Embryonic facial prominence (tissue), 1 donor: ENCODE data around the gene ACOT13.
"Not testable (repeated sequence)": the region's sequence is repeated elsewhere in the genome, so short reads cannot be mapped to it uniquely, and the experiment has no call there.

Experiments used
- DNase-seq: peaks from one replicate; pipeline ENCODE4 v3.0.0-alpha.2; 2016; ENCODE audit errors: extremely low spot score

The ACOT13 gene

DNA sequence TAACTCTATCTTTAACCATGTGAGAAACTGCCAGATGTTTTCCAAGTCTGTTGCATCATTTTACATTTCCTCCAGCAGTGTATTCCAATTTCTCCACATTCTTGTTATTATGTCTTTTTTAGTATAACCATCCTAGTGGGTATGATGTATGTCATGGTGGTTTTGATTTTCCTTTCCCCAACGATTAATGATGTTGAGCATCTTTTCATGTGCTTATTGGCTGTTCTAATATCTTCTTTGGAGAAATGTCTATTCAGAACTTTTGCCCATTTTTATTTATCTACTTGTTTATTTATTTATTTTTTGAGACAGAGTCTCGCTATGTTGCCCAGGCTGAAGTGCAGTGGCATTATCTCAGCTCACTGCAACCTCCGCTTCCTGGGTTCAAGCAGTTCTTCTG lies 56.4 kb downstream of the ACOT13 start:
- DNase-seq: no peak

DNA sequence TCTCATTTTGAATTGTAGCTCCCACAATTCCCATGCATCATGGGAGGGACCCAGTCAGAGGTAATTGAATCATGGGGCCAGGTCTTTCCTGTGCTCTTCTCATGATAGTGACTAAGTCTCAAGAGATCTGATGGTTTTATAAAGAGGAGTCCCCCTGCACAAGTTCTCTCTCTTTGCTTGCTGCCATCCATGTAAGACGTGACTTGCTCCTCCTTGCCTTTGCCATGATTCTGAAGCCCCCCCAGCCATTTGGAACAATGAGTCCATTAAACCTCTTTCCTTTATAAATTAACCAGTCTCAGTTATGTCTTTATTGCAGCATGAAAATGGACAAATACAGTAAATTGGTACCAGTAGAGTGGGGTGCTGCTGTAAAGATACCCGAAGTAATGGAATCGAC lies 63.8 kb downstream of the ACOT13 start:
- DNase-seq: not testable (repeated sequence)

DNA sequence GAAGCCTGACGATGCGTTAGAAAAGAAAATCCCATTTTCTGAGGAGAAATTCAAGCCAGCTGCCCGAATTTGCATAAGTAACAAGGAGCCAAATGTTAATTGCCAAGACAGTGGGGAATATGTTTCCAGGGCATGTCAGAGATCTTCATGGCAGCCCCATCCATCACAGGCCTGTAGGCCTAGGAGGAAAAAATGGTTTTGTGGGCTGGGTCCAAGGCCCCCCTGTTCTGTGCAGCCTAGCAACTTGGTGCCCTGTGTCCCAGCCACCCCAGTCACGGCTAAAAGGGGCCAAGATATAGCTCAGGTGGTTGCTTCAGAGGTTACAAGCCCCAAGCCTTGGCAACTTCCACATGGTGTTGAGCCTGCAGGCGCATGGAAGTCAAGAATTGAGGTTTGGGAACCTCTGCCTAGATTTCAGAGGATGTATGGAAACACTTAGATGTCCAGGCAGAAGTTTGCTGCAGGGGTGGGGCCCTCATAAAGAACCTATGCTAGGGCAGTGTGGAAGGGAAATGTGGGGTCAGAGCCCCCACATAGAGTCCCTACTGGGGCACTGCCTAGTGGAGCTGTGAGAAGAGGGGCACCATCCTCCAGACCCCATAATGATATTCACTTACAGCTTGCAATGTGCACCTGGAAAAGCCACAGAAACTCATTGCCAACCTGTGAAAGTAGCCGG lies 64.7 kb downstream of the ACOT13 start:
- DNase-seq: not testable (repeated sequence)

DNA sequence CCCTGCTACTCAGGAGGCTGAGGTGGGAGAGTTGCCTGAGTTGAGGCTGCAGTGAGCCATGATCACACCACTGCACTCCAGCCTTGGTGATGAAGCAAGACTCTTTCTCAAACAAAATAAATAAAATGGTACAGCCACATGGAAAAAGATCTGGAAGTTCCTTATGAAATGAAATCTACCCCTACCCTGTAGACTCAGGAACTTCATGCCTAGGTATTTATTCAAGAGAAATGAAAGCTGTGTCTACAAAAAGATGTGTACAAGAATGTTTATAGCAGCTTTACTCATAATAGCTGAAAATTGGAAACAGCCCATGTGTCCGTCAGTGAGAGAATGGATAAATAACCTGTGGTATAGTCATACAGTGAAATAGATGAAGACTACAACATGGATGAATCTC lies 67.3 kb downstream of the ACOT13 start:
- no peak for DNase-seq

DNA sequence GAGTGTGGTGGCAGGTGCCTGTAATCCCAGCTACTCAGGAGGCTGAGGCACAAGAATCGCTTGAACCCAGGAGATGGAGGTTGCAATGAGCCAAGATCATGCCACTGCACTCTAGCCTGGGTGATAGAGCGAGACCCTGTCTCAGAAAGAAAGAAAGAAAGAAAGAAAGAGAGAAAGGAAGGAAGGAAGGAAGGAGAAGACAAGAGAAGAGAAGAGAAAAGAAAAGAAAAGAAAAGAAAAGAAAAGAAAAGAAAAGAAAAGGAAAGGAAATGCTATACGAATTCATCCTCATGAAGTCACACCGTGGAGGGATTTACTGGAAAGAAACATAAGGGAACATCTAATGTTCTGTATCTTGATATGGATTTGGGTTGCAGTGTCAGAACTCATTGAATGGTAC lies 67.8 kb downstream of the ACOT13 start:
- DNase-seq: not testable (repeated sequence)

DNA sequence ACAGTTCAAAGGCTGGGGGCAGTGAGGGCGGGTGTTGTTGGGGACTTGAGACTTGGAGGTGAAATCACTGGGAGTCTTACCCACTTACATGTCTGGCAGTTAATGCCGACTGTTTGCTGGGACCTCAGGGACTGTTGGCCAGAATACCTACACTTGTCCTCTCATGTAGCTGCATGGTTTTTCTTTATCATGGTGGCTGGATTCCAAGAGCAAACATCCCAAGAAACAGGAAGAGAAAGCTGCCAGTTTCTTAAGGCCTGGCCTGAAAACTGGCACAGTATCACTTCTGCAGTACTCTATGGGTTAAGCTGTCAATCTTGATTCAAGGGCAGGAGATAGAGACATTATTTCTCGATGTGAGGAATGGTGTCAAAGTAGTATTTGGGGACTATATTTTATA lies 71.9 kb downstream of the ACOT13 start:
- no peak for DNase-seq

DNA sequence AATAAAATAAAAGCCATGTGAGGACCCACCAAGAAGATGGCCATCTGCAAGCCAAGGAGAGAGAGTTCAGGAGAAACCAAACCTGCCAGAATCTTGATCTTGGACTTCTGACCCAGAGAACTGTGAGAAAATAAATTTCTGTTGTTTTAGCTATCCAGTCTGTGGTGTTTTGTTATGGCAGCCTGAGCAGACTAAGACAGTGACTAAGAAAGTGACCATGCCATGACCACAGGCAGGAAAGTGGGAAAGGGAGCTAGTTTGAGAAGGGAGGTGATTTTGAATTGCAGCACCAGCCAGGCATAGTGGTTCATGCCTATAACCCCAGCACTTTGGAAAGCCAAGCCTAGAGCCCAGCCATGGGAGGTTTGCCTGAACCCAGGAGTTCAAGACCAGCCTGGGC lies 74.0 kb downstream of the ACOT13 start:
- no peak for DNase-seq

DNA sequence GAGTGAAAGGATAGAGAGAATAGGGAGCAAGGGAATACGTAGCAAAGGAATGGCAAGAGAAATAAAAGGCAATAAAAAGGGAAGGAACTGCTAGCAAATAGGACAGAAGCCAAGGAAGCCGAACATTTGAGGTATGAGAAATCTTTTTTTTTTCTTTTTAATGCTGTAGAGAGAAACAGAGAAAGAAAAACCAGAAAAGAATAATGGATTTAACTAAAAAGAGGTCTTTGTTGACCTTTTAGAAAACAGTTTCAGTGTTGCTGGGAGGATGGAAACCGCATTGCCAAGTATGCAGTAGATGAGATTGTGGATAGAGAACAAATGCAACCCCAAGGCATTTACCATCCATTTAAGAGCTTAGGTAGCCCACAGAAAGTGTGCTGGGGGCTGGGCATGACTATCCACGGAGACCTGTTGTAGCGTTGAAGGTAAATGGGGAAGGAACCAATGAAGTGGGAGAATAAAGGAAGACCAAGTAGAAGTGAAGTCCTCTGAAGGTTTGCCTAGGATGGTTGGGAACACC lies 75.4 kb downstream of the ACOT13 start:
- DNase-seq: no peak

DNA sequence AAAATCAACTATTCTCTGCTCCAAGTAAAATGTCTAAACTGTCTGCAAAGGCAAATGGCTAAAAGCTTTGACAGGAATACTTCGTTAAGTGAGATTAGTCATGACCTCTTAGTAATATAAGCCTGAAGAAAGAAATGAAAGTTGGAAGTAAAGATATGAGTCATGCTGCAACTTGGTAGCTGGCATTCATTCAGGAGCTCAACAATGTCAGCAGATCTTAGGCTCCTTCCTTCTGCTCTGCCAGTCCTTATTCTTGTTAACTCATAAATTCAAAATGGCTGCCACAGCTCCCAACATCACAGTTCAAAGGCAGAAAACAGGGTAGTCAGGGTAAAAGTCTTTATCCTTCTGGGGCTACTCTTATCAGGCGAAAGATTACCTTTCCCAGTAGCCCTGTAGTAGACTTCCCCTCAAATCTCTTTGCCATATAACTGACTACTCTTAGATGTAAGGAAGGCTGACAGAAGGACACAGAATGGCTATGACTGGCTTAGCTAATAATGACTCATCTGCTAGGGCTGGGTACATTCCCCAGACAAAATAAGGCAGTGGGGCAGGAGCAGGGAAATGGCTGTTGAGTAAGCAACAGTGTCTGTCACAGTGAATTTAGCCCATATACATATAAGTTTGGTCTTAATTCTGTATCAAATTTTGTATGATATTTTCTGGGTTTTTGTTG lies 76.5 kb downstream of the ACOT13 start:
- DNase-seq: no peak

DNA sequence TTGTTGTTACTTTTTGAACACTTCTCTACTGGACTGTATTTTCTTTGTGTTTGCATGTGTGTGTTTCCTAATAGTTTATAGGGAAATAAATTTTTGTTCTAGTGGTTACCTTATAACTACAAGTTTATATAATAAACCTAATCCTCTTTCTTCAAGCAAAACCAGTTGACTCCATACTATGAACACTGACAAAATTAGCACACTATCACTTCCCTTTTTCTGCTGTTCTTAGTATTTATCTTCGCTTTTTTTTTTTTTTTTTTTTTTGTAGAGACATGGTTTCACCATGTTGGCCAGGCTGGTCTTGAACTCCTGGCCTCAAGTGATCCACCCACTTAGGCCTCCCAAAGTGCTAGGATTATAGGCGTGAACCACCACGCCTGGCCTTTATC lies 77.1 kb downstream of the ACOT13 start:
- DNase-seq: no peak

DNA sequence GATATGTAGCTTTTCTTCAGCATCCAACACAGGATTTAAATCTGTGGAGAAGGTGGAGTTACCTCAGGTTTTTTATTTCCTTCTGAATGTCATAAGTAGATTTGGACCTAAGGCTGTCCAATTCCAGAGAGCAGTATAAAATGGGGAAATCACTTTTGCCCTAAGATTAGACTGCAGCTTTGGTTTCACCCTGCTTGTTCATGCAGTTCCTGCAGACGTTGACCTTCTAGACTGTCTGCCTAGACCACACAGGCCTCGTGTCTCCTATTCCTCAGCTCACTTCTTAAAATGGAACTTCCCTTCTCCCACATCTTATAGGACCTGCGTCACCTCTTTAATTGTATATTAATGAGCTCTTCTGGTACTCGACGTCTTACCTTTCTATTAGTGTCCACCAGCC lies 78.0 kb downstream of the ACOT13 start:
- no peak for DNase-seq

DNA sequence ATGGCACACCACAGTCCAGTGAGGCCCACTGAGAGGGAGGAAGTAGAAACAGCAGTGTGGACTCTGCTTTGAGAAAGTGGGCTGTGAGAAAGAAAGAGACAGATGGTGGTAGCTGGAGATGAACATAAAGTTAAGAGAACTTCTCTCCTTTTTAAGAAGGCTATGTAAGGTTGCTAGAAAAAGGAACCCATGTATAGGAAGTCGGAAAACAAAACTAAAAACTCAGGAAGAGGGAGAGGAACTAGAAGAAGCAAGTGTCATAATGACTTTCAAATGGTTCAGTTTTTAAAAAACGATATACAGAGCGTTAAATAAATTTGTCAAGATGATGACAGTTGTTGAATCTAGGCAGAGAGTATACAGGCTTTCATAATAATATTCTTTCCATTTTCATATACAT lies 82.4 kb downstream of the ACOT13 start:
- DNase-seq: no peak

DNA sequence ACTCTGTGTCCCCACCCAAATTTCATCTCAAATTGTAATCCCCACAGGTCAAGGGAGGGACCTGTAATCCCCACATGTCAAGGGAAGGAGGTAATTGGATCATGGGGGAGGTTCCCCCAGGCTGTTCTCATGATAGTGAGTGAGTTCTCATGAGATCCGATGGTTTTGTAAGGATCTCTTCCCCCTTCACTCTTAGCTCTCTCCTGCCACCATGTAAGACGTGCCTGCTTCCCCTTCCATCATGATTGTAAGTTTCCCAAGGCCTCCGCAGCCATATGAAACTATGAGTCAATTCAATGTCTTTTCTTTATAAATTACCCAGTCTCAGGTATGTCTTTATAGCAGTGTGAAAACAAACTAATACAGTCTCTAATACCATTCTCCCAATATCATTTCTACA lies 84.0 kb downstream of the ACOT13 start:
- not testable (repeated sequence) for DNase-seq

DNA sequence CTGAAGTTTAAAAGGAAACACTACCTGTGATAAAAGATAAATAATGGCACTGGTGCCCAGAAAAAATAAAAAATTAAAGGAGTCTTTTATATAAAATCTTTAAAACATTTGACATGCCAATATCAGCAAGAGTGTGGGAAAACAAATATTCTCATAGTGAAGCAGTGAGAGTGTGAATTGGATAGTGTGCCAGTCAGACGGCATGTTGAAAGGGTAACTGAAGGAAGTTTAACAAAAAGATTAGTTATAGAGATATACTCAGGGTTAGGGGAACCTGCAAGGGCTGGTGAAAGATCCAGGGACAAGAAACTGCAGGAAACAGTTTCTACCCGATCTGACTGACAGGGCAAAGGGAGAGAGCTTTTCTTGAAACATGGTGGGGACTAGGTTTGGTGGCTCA lies 85.6 kb downstream of the ACOT13 start:
- DNase-seq: no peak

DNA sequence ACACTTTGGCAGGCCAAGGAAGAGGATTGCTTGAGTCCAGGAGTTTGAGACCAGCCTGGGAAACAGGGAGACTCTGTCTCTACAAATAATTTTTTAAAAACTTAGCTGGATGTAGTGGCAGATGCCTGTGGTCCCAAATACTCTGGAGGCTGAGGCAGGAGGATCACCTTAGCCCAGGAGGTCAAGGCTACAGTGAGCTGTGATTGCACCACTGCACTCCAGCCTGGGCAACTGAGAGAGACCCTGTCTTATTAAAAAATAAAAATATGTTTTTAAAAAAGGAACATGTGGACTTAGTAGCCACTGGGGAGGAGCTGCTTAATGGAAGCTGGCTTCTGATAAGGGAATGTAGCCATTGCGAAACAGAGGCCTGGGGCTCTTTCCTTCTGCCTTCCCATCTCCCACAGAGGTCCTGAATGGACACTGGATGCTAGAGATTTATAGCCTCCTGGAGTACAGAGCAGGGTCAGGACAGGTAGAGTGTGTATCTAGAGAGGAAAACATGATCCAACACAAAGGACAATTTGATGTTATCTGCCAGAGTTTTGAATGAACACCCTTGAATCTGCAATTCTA lies 86.1 kb downstream of the ACOT13 start:
- no peak for DNase-seq

DNA sequence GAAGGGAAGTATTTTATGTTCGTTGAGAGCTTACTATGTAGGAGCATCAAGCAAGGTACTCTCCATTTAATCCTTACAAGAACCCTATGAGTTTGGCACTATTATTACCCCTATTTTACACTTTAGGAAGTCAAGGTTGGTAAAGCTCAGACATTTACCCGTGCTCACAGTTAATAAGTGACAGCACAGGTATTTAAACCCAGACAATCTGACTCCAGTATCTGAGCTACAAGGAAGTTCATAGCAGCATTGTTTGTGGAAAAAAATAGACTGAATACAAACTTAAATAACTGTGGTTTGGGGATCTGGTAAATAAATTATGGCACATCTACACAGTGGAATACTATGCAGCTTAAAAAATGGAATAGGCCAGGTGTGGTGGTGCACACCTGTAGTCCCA lies 86.7 kb downstream of the ACOT13 start:
- no peak for DNase-seq

DNA sequence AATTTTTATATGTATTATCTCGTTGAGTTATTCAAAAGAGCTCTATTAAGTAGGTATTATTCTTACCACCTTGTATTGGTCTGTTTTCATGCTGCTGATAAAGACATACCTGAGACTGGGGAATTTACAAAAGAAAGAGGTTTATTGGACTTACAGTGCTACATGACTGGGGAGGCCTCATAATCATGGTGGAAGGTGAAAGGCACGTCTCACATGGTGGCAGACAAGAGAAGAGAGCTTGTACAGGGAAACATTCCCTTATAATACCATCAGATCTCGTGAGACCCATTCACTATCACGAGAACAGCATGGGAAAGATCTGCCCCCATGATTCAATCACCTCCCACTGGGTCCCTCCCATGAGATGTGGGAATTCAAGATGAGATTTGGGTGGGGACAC lies 87.5 kb downstream of the ACOT13 start:
- not testable (repeated sequence) for DNase-seq
